HuH-7.5 (cell line): ENCODE measurements around the gene L2HGDH.
"Not testable (repeated sequence)": the region's sequence is repeated elsewhere in the genome, so short reads cannot be mapped to it uniquely, and the experiment has no call there.

Experiments
- DNase-seq: peaks from one replicate; pipeline ENCODE4 v3.0.0; 2011; ENCODE audit warnings: low spot score

The L2HGDH gene

DNA sequence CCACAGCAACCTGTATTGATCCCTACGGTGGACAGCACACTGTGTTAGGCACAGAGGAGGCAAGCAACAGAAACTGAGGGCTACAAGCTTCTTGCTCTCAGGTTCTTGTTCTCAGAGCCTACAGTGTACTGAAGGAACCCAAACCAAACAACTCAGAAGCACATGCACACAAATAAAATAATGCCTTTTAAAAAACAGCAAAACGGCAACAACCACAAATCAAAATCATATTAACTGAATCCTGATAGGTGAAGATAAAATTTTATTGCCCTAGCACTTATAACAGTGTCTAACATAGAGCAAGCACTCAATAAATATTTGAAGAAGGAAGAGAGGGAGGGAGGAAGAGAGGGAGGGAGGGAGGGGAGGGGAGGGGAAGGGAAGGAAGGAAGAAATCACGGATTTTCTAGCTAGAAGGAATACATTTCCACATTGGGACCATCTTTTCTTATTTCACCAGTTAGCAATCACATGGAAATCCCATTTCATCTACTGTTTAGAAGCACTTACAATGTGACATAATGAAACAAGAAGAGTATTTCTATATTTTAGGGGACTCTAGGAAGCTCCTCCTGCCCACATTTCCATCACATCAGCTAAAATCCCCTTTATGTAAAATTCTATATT, 27.3 kb upstream of the L2HGDH start:
- DNase-seq, result no peak

GRCh38 chr14:50338587-50338986, 26.6 kb upstream of the L2HGDH start:
- DNase-seq, result no peak

DNA sequence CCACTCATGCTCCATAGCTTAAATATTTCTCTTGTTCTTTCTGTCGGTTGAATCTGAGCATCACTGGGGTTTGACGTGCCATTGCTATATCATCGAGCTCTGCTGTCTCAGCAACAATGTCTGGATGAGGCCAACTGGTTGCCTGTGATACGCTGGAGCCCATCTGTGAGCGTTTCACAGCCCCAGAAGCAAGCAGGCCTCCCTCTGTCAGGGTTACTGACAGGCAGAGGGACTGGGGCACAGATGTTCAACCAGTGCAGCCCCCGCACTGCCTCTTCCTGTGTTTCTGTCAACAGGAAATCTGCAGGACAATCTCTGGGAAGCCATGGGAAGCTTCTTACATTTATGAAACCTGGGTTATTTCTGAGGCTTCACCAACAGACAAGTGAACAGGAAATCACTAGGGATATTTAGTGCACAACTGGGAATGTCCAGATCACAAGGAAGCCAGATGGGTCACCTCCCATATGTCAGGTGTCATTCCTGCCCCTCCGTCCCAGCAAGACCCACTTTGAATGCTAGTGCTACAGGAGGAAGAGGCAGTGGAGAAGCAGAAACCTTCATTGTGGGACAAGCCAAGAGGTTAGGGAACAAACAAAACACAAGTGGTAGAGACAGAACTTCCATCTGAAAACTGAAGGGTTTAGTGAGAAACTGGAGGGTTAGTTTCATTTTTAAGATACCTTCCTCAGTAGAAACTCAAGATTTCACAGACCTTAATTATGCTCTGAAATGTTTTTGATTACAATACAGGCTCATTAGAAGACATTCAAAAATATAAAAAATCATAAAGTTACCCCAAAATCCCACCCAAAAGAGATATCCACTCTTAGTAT, 24.2 kb upstream of the L2HGDH start:
- no peak for DNase-seq

GRCh38 chr14:50335389-50335788, 23.4 kb upstream of the L2HGDH start:
- no peak for DNase-seq

GRCh38 chr14:50334211-50334610, 22.2 kb upstream of the L2HGDH start:
- DNase-seq, result no peak

DNA sequence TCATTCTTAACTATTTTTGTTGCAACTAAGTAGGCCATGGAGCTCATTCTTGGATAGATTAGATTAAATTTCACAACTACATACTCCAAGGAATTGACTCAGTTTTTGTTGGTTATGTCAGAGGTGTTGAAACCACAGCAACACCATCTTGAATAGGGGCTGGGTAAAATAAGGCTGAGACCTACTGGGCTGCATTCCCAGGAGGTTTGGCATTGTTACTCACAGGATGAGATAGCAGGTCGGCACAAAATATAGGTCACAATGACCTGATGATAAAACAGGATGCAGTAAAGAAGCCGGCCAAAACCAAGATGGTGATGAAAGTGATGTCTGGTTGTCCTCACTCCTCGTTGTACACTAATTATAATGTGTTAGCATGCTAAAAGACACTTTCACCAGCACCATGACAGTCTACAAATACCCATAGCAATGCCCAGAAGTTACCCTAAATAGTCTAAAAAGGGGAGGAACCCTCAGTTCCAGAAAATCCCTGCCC, 21.0 kb upstream of the L2HGDH start:
- DNase-seq, result no peak

GRCh38 chr14:50331596-50331995, 19.6 kb upstream of the L2HGDH start:
- DNase-seq, result no peak

DNA sequence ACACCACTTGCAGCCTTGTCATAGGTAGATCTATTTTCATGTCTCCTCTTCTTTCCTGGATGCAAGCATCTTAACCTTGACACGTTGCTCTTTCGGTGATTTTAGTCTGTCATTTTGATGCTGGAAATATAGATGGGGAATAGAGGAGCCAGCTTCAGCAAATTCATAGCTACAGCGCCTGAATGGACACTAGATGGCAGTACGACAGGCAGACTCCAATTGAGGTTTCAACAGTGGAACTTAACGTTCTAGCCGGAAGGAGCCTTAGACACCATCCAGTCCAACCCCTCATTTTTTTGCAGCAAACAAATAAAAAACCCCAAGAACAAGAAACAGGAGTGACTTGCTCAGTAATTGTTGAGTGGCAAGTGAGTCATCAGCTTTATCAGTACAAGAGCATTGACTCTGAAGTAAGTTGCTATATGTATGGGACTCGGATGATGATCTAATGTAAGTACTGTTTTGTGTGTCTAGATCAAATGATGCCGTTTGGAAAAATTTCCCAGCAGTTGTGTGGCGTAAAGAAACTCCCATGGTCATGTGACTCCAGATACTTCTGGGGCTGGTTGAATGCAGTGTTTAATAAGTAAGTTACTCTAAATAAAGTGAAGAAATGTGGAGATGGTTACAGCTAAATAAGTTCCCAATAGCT, 9.1 kb upstream of the L2HGDH start:
- peak; percentile 48 for DNase-seq

DNA sequence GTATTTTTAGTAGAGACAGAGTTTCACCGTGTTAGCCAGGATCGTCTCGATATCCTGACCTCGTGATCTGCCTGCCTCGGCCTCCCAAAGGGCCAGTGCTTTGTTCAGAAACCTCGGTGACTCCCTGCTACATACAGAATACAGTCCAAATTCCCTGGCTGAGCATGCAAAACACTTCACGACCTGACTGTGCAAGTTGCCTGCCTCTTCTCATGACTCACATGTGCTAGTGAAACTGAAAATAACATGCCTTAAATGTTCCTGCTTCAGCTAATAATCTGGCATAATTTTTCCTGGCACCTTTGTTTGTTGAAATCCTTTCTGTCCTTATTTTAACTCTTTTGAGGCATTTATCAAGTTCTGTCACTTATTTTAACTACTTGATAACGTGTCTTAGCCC, 8.3 kb upstream of the L2HGDH start:
- DNase-seq, result no peak

DNA sequence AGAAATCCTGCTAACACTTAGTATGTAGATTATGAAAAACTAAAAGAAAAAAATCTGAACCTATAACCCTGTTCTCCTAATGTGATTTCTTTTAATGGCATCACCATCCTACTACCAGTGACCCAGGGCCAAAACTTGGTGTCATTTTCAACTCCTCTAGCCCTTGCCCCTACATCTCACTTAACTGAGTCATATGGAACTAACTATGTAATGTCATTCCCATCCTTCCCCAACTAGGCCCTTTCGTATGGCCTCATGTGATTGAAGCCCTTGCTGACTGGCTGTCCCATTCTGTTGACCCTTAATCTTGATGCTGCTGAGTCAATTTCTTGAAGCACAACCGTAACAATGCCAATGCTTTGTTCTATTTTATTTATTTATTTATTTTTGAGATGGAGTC, 7.7 kb upstream of the L2HGDH start:
- no peak for DNase-seq

DNA sequence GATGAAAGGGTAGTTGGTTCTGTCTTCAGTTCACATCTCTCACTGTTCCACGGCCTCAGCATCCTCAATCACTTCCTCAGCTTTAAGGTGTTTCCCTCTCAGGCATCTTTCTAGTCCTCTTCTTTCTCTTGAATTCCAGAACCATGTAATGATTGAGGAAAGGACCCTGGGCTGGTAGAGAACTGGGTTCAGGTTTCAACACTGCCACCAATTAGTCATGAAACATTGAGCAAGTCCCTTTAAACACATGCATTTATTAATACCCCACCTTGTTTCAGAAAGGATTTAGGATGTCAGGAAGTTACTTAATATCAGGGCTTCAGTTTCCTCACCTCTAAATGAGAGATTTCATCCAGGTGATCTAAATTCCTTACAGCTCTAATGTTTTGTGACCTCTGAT, 7.3 kb upstream of the L2HGDH start:
- no peak for DNase-seq

- DNase-seq, result no peak
These were observed 6.1 kb upstream of the L2HGDH start for GRCh38 chr14:50318031-50318626.

DNA sequence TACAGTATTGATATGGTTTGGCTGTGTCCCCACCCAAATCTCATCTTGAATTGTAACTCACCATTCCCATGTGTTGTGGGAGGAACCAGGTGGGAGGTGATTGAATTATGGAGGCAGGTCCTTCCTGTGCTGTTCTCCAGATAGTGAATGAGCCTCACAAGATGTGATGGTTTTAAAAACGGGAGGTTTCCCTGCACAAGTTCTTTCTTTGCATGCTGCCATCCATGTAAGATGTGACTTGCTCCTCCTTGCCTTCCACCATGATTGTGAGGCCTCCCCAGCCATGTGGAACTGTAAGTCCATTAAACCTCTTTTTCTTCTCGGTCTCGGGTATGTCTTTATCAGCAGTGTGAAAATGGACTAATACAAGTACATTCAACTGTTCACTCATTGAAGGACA, 2.1 kb upstream of the L2HGDH start:
- not testable (repeated sequence) for DNase-seq

DNA sequence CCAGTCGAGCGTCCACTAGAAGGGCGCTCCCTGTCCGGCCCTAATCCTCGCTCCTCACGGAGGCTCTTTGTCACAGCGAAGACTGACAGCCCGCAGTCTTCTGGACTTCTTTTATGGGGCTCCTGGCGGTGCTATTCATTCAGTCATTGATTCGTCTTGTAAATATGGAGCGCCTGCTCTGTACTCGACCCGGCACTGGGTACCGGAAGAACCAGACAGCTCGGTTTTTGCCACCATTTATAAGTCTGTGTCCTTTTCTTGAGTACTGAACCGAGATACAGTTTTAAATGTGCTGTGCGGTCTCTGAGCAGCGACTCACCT, 665 bp upstream of the L2HGDH start:
- no peak for DNase-seq

- peak; percentile 69 for DNase-seq
These were observed 575 bp downstream of the L2HGDH start for GRCh38 chr14:50311337-50311971.

- no peak for DNase-seq
These were observed 1.6 kb downstream of the L2HGDH start for GRCh38 chr14:50310445-50310844.

DNA sequence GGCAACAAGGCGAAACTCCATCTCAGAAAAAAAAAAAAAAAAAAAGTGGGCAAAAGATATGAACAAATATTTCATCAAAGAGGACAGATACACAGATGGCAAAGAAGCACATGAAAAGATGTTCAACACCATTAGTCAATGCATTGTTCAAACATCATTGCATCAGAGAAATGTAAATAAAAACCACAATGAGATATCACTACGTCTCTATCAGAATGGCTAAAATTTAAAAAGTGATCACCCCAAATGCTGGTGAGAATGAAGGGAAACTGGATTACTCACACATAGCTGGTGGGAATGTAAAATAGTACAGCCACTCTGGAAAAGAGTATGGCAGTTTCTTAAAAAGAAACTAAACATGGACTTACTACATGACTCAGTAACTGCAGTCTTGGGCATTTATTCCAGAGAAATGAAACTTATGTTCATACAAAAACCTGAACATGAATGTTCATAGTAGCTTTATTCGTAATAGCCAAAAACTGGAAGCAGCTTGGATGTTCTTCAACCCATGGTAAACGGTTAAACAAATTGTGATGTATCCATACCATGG, 3.6 kb downstream of the L2HGDH start:
- DNase-seq, result no peak

- DNase-seq, result peak; percentile 46
These were observed 8.1 kb downstream of the L2HGDH start for GRCh38 chr14:50303744-50304471.

DNA sequence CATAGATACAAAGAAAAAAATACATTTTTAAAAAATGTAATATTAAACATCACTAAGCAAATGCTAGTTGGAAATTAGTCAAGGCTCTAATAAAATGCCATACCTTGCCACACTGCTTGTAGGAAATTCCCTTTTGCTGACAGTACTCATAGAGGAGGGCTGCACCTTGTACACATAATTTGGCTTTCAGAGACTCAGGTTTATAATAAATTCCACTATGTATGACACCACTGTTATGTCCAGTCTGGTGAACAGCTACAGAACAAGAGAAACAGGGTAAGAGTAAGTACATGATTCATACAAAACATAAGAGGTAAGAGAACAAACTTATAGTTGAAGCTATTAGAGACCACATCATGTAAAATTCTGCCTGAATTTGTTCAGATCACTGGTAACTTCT, 10.1 kb downstream of the L2HGDH start:
- DNase-seq, result no peak

DNA sequence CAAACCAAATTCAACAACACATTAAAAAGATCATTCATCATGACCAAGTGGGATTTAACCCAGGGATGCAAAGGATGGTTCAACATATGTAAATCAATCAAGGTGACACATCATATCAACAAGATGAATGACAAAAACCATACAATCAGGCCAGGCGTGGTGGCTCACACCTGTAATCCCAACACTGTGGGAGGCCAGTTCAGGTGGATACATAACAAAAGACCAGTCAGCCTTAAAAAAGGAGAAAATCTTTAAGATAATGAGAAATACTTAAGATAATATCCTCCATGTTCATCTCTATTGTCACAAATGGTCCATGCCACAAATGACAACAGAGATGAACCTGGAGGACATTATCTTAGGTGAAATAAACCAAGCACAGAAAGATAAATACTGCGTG, 12.4 kb downstream of the L2HGDH start:
- no peak for DNase-seq

DNA sequence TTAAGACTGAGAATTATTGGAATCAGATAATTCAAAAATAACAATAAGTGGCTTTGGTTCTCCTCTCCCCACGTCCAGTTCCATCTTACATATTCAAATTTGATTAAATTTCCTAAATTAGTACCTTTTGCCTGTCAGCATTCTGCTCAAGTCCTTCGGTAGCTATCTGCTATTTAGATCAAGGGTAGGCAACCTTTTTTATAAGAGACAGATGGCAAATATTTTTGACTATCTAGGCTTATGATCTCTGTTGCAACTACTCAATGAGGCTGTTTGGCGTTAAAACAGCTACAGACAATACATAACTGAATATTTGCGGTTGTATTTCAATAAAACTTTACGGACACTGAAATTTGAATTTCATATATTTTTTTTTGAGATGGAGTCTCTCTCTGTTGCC, 21.7 kb downstream of the L2HGDH start:
- no peak for DNase-seq
